ENCODE data around the gene MRPL34. TPM values are rescaled to one million over a fixed set of nuclear protein-coding genes. Genes with fewer than 3 reads are reported as not detected.

MRPL34 gene
- total and polyA plus RNA-seq, 2 donors (not counting 1 experiment from before 2014, with no cell fraction given): 27.5 to 44.8 TPM

GRCh38 chr19:17341845-17342244, 36.2 kb downstream of the MRPL34 start:
- Histone ChIP-seq H3K4me1 (ENCODE audit: control insufficient read depth, extremely low read depth, insufficient read depth, low read length) (peaks cover 3% of the 10 kb centered on the region), H3K4me3 (replicated peaks in 1 of 4; ENCODE audit: control extremely low read depth in 1 of 4, insufficient read depth in 1 of 4, low read depth in 3 of 4, low read length in 4 of 4) (no peak overlapping the region), H3K36me3 (ENCODE audit: control insufficient read depth, insufficient read depth, low read length) (peaks cover 3% of the 10 kb centered on the region), H3K27me3 (ENCODE audit: control insufficient read depth, insufficient read depth, low read length) (no peaks in the 10 kb centered on the region), H4K20me1 (ENCODE audit: control insufficient read depth, extremely low read depth, insufficient read depth, low read length) (no peaks in the 10 kb centered on the region), H3K4me2 (ENCODE audit: extremely low read depth, insufficient read depth, low read length) (no peak overlapping the region), H3K9me3 (ENCODE audit: control insufficient read depth, insufficient read depth, low read depth, low read length) (no peaks in the 10 kb centered on the region), H3K79me2 (ENCODE audit: control insufficient read depth, insufficient read depth, low read length) (no peaks in the 10 kb centered on the region), H2AFZ (ENCODE audit: low read length) (no peak overlapping the region), H3K27ac (ENCODE audit: insufficient read depth, low read length) (no peak overlapping the region), H3K9ac (ENCODE audit: insufficient read depth, low read length) (no peak overlapping the region)
- no peak for TF ChIP-seq EZH2 (IDR thresholded peaks at IDR 0.05; ENCODE audit: low read length, missing control alignments)
- TF ChIP-seq CTCF (conservative IDR thresholded peaks at IDR 0.05 in 1 of 2, IDR thresholded peaks at IDR 0.05 in 1 of 2; ENCODE audit: low read depth in 1 of 2, low read length in 2 of 2): no peak
- no peak for DNase-seq (ENCODE audit: low read depth in 2 of 2)

- no peak overlapping the region for H2AFZ ChIP-seq (ENCODE audit: low read length)
- H3K27ac ChIP-seq (ENCODE audit: insufficient read depth, low read length): no peak overlapping the region
These were observed 40.5 kb downstream of the MRPL34 start for GRCh38 chr19:17346109-17346671.

GRCh38 chr19:17347361-17347760, 41.7 kb downstream of the MRPL34 start:
- Histone ChIP-seq H3K4me2 (ENCODE audit: extremely low read depth, insufficient read depth, low read length) (no peak overlapping the region), H3K27ac (ENCODE audit: insufficient read depth, low read length) (no peak overlapping the region), H3K9me3 (ENCODE audit: control insufficient read depth, insufficient read depth, low read depth, low read length) (no peaks in the 10 kb centered on the region), H3K4me3 (replicated peaks in 1 of 4; ENCODE audit: control extremely low read depth in 1 of 4, insufficient read depth in 1 of 4, low read depth in 3 of 4, low read length in 4 of 4) (no peak overlapping the region), H3K36me3 (ENCODE audit: control insufficient read depth, insufficient read depth, low read length) (no peaks in the 10 kb centered on the region), H2AFZ (ENCODE audit: low read length) (no peak overlapping the region), H3K4me1 (ENCODE audit: control insufficient read depth, extremely low read depth, insufficient read depth, low read length) (no peaks in the 10 kb centered on the region), H3K9ac (ENCODE audit: insufficient read depth, low read length) (no peak overlapping the region), H4K20me1 (ENCODE audit: control insufficient read depth, extremely low read depth, insufficient read depth, low read length) (no peaks in the 10 kb centered on the region), H3K27me3 (ENCODE audit: control insufficient read depth, insufficient read depth, low read length) (peaks cover 3% of the 10 kb centered on the region), H3K79me2 (ENCODE audit: control insufficient read depth, insufficient read depth, low read length) (no peaks in the 10 kb centered on the region)
- TF ChIP-seq CTCF (conservative IDR thresholded peaks at IDR 0.05 in 1 of 2, IDR thresholded peaks at IDR 0.05 in 1 of 2; ENCODE audit: low read depth in 1 of 2, low read length in 2 of 2): no peak
- no peak for DNase-seq (ENCODE audit: low read depth in 2 of 2)

More at GRCh38 chr19:17346109-17346671, 40.5 kb downstream of the MRPL34 start:
- H3K4me2 ChIP-seq (ENCODE audit: extremely low read depth, insufficient read depth, low read length): no peak overlapping the region
- DNase-seq (ENCODE audit: low read depth in 2 of 2): peak; percentile 47 to 54
- H4K20me1 ChIP-seq (ENCODE audit: control insufficient read depth, extremely low read depth, insufficient read depth, low read length): no peaks in the 10 kb centered on the region
- no peaks in the 10 kb centered on the region for H3K9me3 ChIP-seq (ENCODE audit: control insufficient read depth, insufficient read depth, low read depth, low read length)
- TF ChIP-seq CTCF (conservative IDR thresholded peaks at IDR 0.05 in 1 of 2, IDR thresholded peaks at IDR 0.05 in 1 of 2; ENCODE audit: low read depth in 1 of 2, low read length in 2 of 2): peak; percentile 89 to 91
- TF ChIP-seq EZH2 (IDR thresholded peaks at IDR 0.05; ENCODE audit: low read length, missing control alignments): no peak
- no peaks in the 10 kb centered on the region for H3K79me2 ChIP-seq (ENCODE audit: control insufficient read depth, insufficient read depth, low read length)
- H3K4me1 ChIP-seq (ENCODE audit: control insufficient read depth, extremely low read depth, insufficient read depth, low read length): no peaks in the 10 kb centered on the region
- H3K27me3 ChIP-seq (ENCODE audit: control insufficient read depth, insufficient read depth, low read length): peaks cover 3% of the 10 kb centered on the region
- no peak overlapping the region for H3K4me3 ChIP-seq (replicated peaks in 1 of 4; ENCODE audit: control extremely low read depth in 1 of 4, insufficient read depth in 1 of 4, low read depth in 3 of 4, low read length in 4 of 4)
- H3K9ac ChIP-seq (ENCODE audit: insufficient read depth, low read length): no peak overlapping the region
- peaks cover 3% of the 10 kb centered on the region for H3K36me3 ChIP-seq (ENCODE audit: control insufficient read depth, insufficient read depth, low read length)
